GM18951 (cell line): ENCODE data around the gene CRLF3.
"Not testable (repeated sequence)": the region's sequence is repeated elsewhere in the genome, so short reads cannot be mapped to it uniquely, and the experiment has no call there.

Experiments
- POLR2A ChIP-seq: IDR thresholded peaks from 4 replicates; pipeline ENCODE4 v1.6.1; 2011; ENCODE audit warnings: mild to moderate bottlenecking; ENCODE audit not compliant: insufficient read length, insufficient read depth; ENCODE audit errors: extremely low read depth
- in situ Hi-C: fragments of 300-500 bp; cut with MboI; formaldehyde crosslinking; loops from one replicate; pipeline ENCODE4 v1.12.0; 2022; ENCODE audit warnings: low sequenced_read_pairs, mixed read lengths, inconsistent platforms; ENCODE audit not compliant: unreplicated experiment

The CRLF3 gene

DNA sequence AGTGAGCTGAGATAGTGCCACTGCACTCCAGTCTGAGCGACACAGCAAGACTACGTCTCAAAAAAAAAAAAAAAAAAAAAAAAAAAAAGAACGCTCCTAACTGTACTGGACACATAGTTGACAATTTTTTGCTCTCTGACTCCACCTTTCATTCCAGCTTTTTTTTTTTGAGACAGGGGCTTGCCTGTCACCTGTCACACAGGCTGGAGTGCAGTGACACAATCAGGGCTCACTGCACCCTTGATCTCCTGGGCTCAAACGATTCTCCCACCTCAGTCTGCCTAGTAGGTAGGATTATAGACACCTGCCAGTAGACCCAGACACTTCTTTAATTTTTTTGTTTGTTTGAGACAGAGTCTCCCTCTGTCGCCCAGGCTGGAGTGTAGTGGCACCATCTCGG, 2.6 kb upstream of the CRLF3 start:
- TF ChIP-seq POLR2A = no peak
- in situ Hi-C loops = no loop called here

DNA sequence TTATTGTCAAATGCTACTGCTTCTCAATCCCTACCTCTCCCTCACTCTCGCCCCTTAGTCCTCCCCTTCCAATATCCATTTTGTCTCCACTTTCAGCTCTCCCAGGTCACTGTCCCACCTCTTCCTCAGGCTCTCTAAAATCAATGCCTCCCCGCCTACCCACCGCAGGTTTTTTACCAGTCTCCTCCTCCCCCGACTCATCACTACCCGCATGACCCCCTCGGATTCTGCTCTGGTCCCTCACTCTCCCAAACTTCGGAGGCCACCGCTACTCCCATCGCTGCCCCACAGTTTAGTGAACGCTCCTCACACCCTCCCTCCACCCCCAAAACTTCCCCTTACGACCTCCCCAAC, 513 bp downstream of the CRLF3 start:
- TF ChIP-seq POLR2A = no peak
- in situ Hi-C loops = no loop called here

DNA sequence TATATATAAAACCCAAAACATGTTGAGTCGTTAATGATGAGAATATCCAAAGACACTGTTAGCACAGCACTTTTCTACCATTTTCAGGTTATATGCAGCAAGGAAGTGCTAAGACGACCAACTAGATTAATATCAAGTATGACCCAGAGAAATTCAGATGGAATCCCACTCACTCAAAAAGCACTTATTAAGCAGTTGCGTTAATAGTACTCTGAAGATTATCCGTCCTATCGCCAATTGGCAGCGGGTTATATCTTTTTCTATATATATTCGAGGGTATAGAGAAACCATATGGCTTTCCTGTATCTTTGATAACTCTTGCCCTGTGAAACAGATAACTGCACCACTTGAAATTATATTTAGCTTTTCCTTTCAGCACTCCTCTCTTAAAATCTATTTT, 1.1 kb downstream of the CRLF3 start:
- in situ Hi-C loops = no loop called here
- TF ChIP-seq POLR2A = no peak

DNA sequence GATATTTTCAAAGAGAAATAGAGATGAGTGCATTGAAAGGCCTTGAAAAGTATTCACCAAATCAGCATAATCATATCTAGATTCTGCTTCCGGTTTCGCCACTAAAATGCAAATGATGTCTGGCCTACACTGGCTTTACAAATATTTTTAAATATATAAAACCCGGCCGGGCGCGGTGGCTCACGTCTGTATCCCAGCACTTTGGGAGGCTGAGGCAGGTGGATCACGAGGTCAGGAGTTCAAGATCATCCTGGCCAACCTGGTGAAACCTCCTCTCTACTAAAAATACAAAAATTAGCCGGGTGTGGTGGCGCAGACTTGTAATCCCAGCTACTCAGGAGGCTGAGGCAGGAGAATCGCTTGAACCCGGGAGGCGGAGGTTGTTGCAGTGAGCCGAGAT, 1.6 kb downstream of the CRLF3 start:
- in situ Hi-C loops = not testable (repeated sequence)

DNA sequence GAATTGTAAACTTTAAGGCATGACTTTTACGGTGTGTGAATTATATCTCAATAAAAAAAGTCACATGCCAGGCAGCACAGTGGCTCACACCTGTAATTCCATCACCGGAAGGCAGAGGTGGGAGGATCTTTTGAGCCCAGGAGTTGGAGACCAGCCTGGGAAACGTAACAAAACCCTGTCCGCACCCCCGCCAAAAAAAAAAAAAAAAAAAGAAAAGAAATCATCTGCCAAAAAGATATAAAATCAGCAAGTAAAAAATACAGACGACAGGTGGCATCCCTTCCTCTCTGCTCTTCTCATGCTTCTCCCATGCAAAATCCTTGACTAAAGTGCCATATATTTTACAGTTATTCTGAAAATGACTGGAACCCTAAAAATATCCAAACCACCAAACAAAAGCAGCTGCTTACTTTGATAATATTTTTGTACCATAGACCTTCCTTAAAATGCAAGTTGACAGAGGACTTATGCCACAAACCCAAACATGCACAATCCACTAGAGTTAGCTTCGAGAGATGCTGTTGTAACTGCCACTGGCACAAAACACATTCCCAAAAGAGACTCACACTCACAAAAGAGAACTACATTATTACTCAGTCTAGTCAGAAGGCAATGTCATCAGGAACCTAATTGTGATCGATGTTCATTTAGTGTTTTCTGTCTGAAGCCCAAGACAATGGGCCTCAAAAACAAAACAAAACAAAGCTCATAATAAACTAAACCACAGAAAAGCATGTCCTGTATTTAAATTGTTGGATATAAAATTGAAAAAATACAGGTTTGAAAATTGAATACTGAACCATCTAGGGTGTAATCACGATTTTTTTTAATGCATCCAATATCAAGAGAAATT, 2.4 kb downstream of the CRLF3 start:
- no peak for TF ChIP-seq POLR2A
- in situ Hi-C loops = no loop called here

DNA sequence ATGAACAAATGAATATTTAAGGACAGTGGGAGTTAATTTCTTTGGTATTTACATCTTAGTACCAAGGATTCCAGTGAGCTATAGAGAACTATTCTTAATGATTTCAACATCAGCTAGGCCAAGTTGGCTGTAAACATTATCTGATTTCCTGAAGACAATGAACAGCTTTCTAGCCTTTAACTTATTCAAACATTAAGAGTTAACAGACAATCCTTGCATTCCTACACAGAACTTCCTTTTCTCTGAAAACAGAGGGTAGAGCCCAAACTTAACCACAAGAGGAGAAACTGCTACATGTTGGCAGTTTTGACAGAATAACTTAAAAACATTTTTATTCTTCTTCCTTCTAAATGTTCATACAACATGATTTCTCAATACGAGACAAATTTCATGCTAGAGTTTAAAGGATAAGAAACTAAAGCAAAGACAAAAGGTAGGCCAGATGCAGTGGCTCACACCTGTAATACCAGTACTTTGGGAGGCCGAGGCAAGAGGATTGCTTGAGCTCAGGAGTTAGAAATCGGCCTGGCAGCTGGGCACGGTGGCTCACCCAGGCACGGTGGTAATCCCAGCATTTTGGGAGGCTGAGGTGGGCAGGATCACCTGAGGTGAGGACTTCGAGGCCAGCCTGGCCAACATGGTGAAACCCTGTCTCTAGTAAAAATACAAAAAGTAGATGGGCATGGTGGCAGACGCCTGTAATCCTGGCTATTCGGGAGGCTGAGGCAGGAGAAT, 4.4 kb downstream of the CRLF3 start:
- TF ChIP-seq POLR2A = no peak
- in situ Hi-C loops = no loop called here

DNA sequence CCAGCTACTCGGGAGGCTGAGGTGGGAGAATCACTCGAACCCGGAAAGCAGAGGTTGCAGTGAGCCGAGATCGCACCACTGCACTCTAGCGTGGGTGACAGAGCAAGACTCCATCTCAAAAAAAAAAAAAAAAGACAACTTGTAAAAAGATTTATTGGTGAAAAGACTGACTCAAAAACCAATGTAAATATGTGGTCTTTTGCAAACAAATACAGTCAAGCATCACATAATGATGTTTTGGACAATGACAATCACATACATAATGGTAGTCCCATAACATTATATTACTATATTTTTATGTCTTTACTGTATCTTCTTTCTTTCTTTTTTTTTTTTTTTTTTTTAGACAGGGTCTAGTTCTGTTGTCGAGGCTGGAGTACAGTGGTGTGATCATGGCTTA, 8.3 kb downstream of the CRLF3 start:
- no peak for TF ChIP-seq POLR2A
- in situ Hi-C loops = no loop called here

DNA sequence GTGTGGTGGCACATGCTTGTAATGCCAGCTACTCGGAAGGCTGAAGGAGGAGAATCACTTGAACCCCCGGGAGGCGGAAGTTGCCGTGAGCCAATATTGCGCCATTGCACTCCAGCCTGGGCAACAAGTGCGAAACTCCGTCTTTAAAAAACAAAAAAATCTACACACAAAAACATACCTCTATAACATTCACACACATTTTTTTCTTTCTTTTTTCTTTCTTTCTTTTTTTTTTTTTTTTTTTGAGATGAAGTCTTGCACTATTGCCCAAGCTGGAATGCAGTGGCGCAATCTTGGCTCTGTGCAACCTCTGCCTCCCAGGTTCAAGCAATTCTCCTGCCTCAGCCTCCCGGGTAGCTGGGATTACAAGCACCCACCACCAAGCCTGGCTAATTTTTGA, 9.6 kb downstream of the CRLF3 start:
- in situ Hi-C loops = not testable (repeated sequence)

DNA sequence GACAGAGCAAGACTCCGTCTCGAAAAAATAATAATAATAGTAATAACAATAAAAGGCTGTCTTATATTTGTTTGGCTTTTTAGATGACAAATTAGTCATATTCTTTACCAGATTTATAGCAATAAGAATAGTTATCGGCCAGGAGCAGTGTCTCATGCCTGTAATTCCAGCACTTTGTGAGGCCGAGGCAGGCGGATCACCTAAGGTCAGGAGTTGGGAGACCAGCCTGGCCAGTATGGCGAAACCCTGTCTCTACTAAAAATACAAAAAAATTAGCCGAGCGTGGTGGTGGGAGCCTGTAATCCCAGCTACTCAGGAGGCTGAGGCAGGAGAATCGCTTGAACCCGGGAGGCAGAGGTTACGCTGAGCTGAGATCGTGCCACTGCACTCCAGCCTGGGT, 10.3 kb downstream of the CRLF3 start:
- in situ Hi-C loops = not testable (repeated sequence)

DNA sequence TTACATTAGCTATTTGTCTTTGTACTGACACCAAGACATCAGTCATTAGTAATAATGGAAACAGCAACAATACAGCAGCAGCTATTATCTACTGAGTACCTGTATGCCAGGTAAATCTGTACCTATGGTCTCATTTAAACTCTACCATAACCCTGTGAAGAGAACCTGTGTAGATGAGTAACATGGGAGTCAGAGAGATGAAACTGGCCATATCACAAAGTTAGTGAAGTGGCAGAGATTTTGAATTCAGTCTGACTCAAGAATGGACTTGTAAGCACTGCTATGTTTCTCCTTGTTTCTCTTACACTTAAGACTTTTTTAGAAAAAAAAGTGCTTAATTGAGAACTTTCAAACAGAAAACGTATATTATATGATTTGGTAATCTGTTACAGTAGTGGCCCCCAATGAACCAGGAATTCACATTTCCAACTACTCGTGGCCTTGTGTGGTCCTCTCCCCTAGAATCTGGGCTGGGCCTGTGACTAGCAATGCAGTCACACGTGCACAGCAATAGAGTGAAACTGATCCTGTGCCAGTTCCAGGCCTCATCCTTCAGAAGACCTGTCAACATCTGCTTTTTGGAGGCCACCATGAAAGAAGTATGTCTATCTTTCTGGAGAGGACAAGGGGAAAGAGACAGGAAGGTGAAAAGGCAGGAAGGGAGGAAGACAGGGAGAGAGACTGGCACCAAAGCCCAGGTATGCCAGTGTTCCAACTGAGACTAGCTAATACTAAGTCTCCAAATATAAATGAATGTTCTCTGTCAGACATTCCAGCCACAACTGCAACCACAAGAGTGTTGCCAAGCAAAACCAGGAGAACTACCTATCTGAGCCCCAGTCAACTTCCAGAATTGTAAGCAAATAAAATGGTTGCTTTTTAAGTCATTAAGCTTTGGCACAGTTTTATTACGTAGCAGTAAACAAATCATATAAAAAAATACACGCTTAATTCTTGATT, 12.0 kb downstream of the CRLF3 start:
- in situ Hi-C loops = no loop called here

DNA sequence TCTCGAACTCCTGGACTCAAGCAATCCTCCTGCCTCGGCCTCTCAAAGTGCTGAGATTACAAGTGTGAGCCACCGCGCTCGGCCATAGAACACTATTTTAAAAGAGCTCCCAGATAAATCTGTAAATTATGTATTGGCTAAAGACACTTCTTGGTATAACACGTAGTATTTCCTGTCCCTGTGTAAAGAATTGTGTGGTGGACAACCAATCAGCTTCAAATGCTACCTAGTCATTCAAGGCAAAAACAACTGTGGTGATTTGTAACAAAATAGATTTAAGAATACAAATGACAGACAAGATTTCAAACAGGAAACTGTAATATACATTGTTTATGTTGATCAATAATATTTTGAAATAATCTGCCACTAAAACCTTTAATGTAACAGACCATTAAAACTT, 14.6 kb downstream of the CRLF3 start:
- in situ Hi-C loops = no loop called here
- TF ChIP-seq POLR2A = no peak

More for the DNA sequence above, 12.0 kb downstream of the CRLF3 start:
- TF ChIP-seq POLR2A = no peak

DNA sequence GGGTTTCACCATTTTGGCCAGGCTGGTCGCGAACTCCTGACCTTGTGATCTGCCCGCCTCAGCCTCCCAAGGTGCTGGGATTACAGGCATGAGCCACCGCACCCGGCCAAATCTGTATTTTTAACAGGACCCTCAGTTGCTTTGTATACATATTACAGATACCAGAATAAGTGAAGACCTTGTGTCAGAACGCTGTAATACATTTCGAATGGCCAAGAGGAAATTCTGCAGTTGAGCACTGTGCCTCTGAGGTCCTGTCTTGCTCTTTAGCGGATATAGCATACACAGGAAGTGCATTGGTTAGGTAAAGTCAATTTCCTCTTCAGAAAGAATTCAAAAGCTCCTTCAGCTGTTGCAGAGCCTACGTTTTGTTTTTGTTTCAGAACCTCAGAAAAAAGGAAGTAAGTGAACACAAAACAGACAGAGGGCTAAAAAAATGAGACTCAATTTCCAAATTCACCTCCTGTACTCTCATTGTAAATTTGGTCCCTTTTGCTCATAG, 15.7 kb downstream of the CRLF3 start:
- no peak for TF ChIP-seq POLR2A
- in situ Hi-C loops = no loop called here

DNA sequence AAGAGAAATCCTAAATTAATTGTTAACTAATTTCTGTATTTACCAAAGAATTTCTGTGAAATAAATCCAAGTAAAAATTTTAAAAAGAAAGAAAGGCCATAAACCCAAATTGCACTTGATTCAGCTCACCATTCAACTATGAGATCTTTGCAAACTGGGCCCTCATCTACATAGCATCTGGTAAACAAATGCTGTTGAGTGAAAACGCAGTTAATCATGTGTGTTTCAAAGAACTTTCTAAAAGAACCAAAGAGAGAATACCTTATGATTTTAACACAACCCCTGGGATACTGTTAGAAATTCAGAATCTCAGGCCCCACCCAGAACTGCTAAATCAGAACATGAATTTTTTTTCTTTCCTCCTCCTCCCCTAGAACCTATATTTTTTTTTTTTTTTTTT, 16.6 kb downstream of the CRLF3 start:
- in situ Hi-C loops = no loop called here
- no peak for TF ChIP-seq POLR2A
